ENCODE results near the gene TMEM132D. TPM values are rescaled to one million over a fixed set of nuclear protein-coding genes. Genes with fewer than 3 reads are reported as not detected.

The TMEM132D gene
- total RNA-seq, 4 donors from 2014 or later = 0.35 TPM; not detected in 3

DNA sequence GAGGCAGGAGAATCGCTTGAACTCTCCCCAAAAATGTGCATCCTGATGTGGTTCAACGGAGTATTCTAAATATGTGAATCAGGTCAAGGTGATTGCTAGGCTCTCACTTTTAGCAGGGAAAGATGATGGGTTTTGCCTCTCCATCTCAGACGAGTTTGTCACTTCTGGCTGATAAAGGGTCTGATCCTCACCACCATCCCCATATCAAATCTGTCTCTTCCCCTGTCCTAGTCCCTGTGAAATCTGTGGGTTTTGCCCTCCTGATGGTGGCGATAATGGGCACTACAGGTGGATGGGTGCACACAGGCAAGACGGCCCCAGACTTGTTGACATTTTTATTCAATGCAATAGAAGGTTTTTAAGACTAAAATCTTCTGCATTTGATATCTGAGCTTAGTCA, 665.9 kb downstream of the TMEM132D start:
- H3K4me1 ChIP-seq = no peaks in the 10 kb centered on the region
- H3K36me3 ChIP-seq = no peaks in the 10 kb centered on the region
- no peak overlapping the region for H3K27ac ChIP-seq
- no peak for DNase-seq
- intact Hi-C loops (cut with DNase I; ENCODE audit: low total_unique reads) = no loop called here
- TF ChIP-seq, protein P1, sequence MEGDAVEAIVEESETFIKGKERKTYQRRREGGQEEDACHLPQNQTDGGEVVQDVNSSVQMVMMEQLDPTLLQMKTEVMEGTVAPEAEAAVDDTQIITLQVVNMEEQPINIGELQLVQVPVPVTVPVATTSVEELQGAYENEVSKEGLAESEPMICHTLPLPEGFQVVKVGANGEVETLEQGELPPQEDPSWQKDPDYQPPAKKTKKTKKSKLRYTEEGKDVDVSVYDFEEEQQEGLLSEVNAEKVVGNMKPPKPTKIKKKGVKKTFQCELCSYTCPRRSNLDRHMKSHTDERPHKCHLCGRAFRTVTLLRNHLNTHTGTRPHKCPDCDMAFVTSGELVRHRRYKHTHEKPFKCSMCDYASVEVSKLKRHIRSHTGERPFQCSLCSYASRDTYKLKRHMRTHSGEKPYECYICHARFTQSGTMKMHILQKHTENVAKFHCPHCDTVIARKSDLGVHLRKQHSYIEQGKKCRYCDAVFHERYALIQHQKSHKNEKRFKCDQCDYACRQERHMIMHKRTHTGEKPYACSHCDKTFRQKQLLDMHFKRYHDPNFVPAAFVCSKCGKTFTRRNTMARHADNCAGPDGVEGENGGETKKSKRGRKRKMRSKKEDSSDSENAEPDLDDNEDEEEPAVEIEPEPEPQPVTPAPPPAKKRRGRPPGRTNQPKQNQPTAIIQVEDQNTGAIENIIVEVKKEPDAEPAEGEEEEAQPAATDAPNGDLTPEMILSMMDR (IDR thresholded peaks at IDR 0.05) = no peak
- TF ChIP-seq POLR2A (IDR thresholded peaks at IDR 0.05) = no peak
- H3K27me3 ChIP-seq = no peaks in the 10 kb centered on the region
- no peaks in the 10 kb centered on the region for H3K9me3 ChIP-seq
- H3K4me3 ChIP-seq = no peak overlapping the region

DNA sequence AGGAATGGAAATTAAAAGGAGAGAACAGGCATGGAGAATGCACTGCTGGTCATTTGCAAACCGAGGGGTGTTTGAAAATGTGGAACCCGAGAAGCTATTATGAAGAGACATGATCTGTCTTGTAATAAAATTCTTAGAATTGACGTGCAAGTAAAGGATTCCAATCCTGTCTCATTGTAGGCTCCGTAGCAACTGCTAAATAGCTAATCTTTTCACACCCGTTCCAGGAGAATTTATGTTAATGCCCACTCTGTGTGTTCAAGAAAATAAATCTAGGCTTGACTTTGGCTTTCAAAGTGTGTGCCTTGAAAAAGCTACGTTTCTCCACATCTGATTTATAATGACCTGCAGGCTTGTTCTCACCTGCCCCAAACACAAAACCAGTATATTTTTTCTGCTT, 669.6 kb downstream of the TMEM132D start:
- Histone ChIP-seq H3K27ac (no peak overlapping the region), H3K9me3 (no peaks in the 10 kb centered on the region), H3K4me1 (no peaks in the 10 kb centered on the region), H3K4me3 (no peak overlapping the region), H3K27me3 (no peaks in the 10 kb centered on the region), H3K36me3 (no peaks in the 10 kb centered on the region)
- no peak for TF ChIP-seq POLR2A (IDR thresholded peaks at IDR 0.05)
- TF ChIP-seq, protein P1 (IDR thresholded peaks at IDR 0.05) = no peak
- DNase-seq = no peak
- intact Hi-C loops (cut with DNase I; ENCODE audit: low total_unique reads) = no loop called here

DNA sequence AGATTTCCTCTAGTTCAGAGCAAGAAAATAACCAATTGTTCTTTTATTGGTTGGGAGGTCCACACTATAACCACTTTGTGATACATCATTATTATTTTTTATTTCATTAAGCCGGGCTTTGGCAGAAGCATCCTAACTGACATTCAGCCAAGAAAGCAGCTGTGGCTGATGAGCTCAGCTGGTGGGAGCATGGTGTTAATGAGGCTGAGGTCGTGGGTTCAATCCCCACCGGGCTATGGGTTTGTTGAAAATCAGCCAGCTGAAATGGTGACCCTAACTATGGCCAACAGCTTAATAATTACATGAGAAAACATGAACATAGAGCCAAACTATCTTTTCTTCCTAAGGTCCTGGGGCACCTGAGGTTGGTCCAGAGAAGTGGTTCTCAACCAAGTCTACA, 672.3 kb downstream of the TMEM132D start:
- H3K9me3 ChIP-seq = no peaks in the 10 kb centered on the region
- DNase-seq = no peak
- no peaks in the 10 kb centered on the region for H3K36me3 ChIP-seq
- intact Hi-C loops (cut with DNase I; ENCODE audit: low total_unique reads) = no loop called here
- H3K27ac ChIP-seq = no peak overlapping the region
- TF ChIP-seq POLR2A (IDR thresholded peaks at IDR 0.05) = no peak
- H3K4me1 ChIP-seq = no peaks in the 10 kb centered on the region
- no peak overlapping the region for H3K4me3 ChIP-seq
- H3K27me3 ChIP-seq = no peaks in the 10 kb centered on the region

DNA sequence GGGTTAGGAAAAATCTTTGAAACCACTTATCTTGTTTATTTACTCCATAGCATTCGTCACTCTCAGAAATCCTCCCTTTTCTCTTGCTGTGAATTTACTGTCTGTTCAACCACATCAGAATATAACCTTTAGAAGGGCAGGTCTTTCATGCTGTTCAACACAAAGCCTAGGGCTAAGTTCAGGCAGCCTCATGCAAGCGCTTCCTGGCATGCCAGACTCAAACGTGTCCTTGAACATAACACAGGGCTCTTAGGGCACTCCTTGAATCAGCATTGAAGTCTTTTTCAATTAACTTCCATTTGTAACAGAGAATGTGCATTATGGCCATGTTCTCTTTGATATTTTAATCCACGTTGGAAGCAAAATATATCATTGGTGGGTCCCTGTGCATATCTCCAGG, 672.8 kb downstream of the TMEM132D start:
- intact Hi-C loops (cut with DNase I; ENCODE audit: low total_unique reads) = no loop called here
- Histone ChIP-seq H3K4me3 (no peak overlapping the region), H3K27ac (no peak overlapping the region), H3K27me3 (no peaks in the 10 kb centered on the region), H3K36me3 (no peaks in the 10 kb centered on the region), H3K9me3 (no peaks in the 10 kb centered on the region), H3K4me1 (no peaks in the 10 kb centered on the region)
- TF ChIP-seq, protein P1 (IDR thresholded peaks at IDR 0.05) = no peak
- no peak for TF ChIP-seq POLR2A (IDR thresholded peaks at IDR 0.05)
- DNase-seq = no peak

DNA sequence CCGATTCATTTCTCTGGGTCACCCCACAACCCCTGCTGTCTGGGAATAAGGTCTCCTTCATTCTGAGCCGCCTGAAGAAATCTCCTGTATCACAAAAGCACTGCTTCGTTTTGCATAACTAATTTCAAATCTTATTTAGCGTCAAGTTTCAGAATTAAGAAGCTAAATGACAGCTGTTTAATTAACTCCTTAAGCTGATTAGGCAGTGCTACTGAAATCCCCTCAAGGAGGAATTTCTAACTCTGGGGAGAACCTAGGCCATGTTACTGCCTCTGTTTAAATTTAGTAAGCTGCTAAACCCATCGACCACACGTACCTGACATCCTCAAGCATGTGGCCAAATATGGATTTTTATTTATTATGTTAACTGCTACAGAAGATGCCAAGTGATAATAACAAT, 677.0 kb downstream of the TMEM132D start:
- no peaks in the 10 kb centered on the region for H3K9me3 ChIP-seq
- intact Hi-C loops (cut with DNase I; ENCODE audit: low total_unique reads) = no loop called here
- no peak overlapping the region for H3K27ac ChIP-seq

More for the DNA sequence above, 677.0 kb downstream of the TMEM132D start:
- TF ChIP-seq, protein P1 (IDR thresholded peaks at IDR 0.05) = no peak
- TF ChIP-seq POLR2A (IDR thresholded peaks at IDR 0.05) = no peak
- H3K4me1 ChIP-seq = no peaks in the 10 kb centered on the region
- no peaks in the 10 kb centered on the region for H3K27me3 ChIP-seq
- no peaks in the 10 kb centered on the region for H3K36me3 ChIP-seq
- no peak overlapping the region for H3K4me3 ChIP-seq
- no peak for DNase-seq
